HG02571 (cell line): ENCODE data around the gene GDPD1.
"Not testable (repeated sequence)": the region's sequence is repeated elsewhere in the genome, so short reads cannot be mapped to it uniquely, and the experiment has no call there.

Source experiments
- ATAC-seq: cut with Tn5 transposase; IDR thresholded peaks from one replicate; pipeline ENCODE4 v1.9.1; 2021; ENCODE audit warnings: mild to moderate bottlenecking, moderate library complexity; ENCODE audit not compliant: unreplicated experiment

Gene GDPD1

DNA sequence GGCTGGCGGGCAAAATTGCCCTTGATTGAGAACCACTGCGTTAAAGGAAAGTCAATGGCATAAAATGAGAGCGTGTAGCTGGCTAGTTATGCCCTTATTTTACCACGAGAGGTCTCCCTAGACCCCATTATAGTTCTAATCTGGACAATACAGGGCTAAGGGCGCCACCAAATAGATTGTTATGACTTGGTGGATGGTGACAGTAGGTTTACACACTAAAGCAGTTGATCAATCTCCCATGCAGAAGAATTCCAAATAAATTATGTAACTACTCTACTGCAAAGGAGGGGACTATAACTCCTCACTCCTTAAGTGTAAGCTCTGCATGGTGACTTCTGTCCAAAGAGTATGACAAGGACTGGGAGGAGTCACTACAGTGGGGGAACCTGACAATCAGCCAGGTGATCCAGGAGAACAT lies 90.7 kb downstream of the GDPD1 start:
- no peak for ATAC-seq

- ATAC-seq: not testable (repeated sequence)
Measured at GRCh38 chr17:59311521-59311920, 91.2 kb downstream of the GDPD1 start.

GRCh38 chr17:59315866-59316265 lies 95.6 kb downstream of the GDPD1 start:
- no peak for ATAC-seq
